Measurements from ENCODE around the gene CAPN14.

DNA sequence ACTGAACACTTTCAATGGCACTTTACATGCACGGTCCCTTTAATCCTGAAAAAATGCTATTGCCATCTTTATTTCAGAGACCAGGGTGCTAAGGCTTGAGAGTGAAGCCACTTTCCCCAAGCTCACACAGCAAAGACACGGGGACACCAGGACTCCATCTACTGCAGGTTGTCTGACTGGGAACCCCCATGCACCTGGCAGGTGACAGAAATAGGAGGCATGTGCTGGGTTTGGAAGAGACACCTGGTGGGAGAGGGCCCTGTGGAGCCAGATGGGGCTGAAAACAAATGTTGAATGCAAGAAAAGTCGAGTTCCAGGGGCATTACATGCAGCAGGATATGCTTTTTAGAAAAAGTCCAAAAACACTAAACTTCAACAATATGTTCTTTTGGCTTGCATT, 11.4 kb upstream of the CAPN14 start:
- TF ChIP-seq GLIS3 (CRISPR knock-in tag; IDR thresholded peaks at IDR 0.05) (no peak), ZFP30 (CRISPR knock-in tag; IDR thresholded peaks at IDR 0.05) (no peak), TOX (CRISPR knock-in tag; IDR thresholded peaks at IDR 0.05; ENCODE audit: borderline replicate concordance) (no peak), ISL1 (CRISPR knock-in tag; IDR thresholded peaks at IDR 0.05) (no peak), ZFP3 (CRISPR knock-in tag; IDR thresholded peaks at IDR 0.05) (no peak)
- TF ChIP-seq, protein P1, sequence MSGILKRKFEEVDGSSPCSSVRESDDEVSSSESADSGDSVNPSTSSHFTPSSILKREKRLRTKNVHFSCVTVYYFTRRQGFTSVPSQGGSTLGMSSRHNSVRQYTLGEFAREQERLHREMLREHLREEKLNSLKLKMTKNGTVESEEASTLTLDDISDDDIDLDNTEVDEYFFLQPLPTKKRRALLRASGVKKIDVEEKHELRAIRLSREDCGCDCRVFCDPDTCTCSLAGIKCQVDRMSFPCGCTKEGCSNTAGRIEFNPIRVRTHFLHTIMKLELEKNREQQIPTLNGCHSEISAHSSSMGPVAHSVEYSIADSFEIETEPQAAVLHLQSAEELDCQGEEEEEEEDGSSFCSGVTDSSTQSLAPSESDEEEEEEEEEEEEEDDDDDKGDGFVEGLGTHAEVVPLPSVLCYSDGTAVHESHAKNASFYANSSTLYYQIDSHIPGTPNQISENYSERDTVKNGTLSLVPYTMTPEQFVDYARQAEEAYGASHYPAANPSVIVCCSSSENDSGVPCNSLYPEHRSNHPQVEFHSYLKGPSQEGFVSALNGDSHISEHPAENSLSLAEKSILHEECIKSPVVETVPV (CRISPR knock-in tag; IDR thresholded peaks at IDR 0.05): no peak
- TF ChIP-seq, protein P2, sequence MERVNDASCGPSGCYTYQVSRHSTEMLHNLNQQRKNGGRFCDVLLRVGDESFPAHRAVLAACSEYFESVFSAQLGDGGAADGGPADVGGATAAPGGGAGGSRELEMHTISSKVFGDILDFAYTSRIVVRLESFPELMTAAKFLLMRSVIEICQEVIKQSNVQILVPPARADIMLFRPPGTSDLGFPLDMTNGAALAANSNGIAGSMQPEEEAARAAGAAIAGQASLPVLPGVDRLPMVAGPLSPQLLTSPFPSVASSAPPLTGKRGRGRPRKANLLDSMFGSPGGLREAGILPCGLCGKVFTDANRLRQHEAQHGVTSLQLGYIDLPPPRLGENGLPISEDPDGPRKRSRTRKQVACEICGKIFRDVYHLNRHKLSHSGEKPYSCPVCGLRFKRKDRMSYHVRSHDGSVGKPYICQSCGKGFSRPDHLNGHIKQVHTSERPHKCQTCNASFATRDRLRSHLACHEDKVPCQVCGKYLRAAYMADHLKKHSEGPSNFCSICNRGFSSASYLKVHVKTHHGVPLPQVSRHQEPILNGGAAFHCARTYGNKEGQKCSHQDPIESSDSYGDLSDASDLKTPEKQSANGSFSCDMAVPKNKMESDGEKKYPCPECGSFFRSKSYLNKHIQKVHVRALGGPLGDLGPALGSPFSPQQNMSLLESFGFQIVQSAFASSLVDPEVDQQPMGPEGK (CRISPR knock-in tag; IDR thresholded peaks at IDR 0.05; ENCODE audit: borderline replicate concordance): no peak
- TF ChIP-seq, protein P3, sequence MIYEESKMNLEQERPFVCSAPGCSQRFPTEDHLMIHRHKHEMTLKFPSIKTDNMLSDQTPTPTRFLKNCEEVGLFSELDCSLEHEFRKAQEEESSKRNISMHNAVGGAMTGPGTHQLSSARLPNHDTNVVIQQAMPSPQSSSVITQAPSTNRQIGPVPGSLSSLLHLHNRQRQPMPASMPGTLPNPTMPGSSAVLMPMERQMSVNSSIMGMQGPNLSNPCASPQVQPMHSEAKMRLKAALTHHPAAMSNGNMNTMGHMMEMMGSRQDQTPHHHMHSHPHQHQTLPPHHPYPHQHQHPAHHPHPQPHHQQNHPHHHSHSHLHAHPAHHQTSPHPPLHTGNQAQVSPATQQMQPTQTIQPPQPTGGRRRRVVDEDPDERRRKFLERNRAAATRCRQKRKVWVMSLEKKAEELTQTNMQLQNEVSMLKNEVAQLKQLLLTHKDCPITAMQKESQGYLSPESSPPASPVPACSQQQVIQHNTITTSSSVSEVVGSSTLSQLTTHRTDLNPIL (CRISPR knock-in tag; IDR thresholded peaks at IDR 0.05; ENCODE audit: low read depth): no peak
